GM10248 (cell line): Measurements from ENCODE around the gene PPP1R13L.
A peak's percentile ranks its signal among the peaks of the same experiment; 100 is the strongest.

Experiments
- CTCF ChIA-PET: fragments of 300-600 bp; sonication (Branson Sonifier 250); formaldehyde crosslinking; extraction: SDS; loops from one replicate; lab custom pipeline; 2021; ENCODE audit warnings: antibody characterized with exemption; lab: Yijun Ruan, JAX
- POLR2A ChIA-PET: fragments of 350-650 bp; sonication (Branson Sonifier 250); formaldehyde crosslinking; extraction: SDS; loops from one replicate; lab custom pipeline; 2020; ENCODE audit warnings: antibody characterized with exemption; lab: Yijun Ruan, JAX
- DNase-seq: peaks from one replicate; pipeline ENCODE4 v3.0.0; 2012; ENCODE audit errors: extremely low spot score
- TF ChIP-seq, protein P1 (sequence below): IDR thresholded peaks from 2 replicates; pipeline ENCODE4 v1.5.1; 2012; ENCODE audit warnings: mild to moderate bottlenecking, low read depth; ENCODE audit errors: extremely low read depth, missing control alignments, control extremely low read depth

PPP1R13L gene

DNA sequence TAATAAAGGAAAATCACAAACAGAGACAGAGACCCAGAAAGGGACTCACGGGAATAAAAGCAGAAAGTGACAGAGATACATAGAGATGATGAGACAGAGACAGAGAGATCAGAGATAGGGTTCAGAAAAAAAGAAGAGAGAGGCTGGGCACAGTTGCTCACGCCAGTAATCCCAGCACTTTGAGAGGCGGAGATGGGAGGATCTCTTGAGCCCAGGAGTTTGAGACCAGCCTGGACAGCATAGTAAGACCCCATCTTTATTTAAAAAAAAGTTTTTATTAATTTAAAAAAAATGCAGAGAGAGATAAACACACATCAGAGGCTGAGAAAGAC is 43.5 kb upstream of the PPP1R13L start:
- ChIA-PET POLR2A (interaction anchor here (0.7 kb wide), 1 partner anchor 42 kb away, joined by 4 read pairs; no protein-coding TSS in a partner anchor), CTCF (interaction anchor here (1.3 to 8.7 kb wide), 5 partner anchors 9 to 244 kb away, joined by 4 to 87 read pairs (median 6); partner anchors contain the start of genes QPCTL and SNRPD2)
- no peak for DNase-seq
- TF ChIP-seq, protein P1, sequence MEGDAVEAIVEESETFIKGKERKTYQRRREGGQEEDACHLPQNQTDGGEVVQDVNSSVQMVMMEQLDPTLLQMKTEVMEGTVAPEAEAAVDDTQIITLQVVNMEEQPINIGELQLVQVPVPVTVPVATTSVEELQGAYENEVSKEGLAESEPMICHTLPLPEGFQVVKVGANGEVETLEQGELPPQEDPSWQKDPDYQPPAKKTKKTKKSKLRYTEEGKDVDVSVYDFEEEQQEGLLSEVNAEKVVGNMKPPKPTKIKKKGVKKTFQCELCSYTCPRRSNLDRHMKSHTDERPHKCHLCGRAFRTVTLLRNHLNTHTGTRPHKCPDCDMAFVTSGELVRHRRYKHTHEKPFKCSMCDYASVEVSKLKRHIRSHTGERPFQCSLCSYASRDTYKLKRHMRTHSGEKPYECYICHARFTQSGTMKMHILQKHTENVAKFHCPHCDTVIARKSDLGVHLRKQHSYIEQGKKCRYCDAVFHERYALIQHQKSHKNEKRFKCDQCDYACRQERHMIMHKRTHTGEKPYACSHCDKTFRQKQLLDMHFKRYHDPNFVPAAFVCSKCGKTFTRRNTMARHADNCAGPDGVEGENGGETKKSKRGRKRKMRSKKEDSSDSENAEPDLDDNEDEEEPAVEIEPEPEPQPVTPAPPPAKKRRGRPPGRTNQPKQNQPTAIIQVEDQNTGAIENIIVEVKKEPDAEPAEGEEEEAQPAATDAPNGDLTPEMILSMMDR: no peak

DNA sequence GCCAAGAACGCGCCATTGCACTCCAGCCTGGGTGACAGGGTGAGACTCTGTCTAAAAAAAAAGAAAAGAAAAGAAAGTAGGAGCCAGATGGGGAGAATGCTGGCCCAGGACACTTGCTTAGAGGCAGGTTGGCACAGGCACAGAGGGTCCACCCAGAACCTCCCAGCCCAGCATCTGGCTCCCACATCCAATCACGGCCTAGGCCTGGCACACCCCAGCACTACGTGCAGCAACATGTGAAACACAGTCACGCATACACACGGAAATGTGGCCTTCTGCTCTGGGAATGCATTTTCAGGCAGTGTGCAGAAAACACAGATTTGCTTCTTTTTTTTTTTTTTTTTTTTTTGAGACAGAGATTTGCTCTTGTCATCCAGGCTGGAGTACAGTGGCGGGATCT is 42.1 kb upstream of the PPP1R13L start:
- DNase-seq: no peak
- TF ChIP-seq, protein P1: no peak
- ChIA-PET CTCF (interaction anchor here (0.8 to 8.7 kb wide), 11 partner anchors 8 to 53 kb away, joined by 3 to 87 read pairs (median 6); partner anchors contain the start of gene FOSB), POLR2A (interaction anchor here (0.6 to 0.7 kb wide), 3 partner anchors 24 to 417 kb away, joined by 3 to 10 read pairs (median 8); no protein-coding TSS in a partner anchor)

DNA sequence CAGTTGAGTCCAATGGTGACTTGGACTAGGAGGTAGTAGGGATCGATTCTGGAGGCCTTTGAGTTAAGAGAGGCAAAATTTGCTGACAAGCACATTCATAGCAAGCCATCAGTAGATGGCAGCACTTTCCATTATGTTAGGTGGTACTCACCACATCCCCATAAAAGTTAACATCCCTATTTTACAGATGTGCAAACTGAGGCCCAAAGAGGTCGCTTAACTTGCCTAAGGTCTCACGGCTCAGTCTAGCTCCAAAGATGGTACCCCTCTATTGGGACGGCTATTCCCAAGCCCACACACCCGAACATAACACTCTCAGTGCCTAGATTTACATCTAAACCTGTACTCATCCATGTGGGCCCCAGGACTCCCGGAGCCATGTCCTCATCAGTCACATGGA is 41.4 kb upstream of the PPP1R13L start:
- ChIA-PET CTCF (interaction anchor here (0.8 to 8.7 kb wide), 12 partner anchors 10 to 53 kb away, joined by 3 to 87 read pairs (median 4); partner anchors contain the start of gene FOSB), POLR2A (interaction anchor here (0.8 to 1.5 kb wide), 2 partner anchors 21 to 32 kb away, joined by 3 to 4 read pairs; partner anchors contain the start of gene FOSB)
- DNase-seq: peak; percentile 46
- TF ChIP-seq, protein P1: peak; percentile 58

DNA sequence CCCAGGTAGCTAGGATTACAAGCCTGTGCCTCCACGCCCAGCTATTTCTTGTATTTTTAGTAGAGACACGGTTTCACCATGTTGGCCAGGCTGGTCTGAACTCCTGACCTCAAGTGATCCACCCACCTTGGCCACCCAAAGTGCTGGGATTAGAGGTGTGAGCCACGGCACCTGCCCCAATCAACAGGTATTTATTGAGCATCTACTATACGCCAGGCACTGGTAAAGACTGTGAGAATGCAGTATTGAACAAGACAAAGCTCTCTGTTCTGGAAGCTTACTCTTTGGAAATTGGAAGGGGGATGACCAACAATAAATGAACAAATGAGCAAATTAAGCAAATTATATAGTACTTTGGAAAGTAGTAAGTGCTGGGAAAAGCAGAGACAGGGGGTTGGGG is 40.3 kb upstream of the PPP1R13L start:
- POLR2A ChIA-PET: interaction anchor here (0.6 to 1.5 kb wide), 3 partner anchors 8 to 33 kb away, joined by 3 to 5 read pairs (median 4); partner anchors contain the start of gene FOSB
- DNase-seq: no peak
- TF ChIP-seq, protein P1: no peak

DNA sequence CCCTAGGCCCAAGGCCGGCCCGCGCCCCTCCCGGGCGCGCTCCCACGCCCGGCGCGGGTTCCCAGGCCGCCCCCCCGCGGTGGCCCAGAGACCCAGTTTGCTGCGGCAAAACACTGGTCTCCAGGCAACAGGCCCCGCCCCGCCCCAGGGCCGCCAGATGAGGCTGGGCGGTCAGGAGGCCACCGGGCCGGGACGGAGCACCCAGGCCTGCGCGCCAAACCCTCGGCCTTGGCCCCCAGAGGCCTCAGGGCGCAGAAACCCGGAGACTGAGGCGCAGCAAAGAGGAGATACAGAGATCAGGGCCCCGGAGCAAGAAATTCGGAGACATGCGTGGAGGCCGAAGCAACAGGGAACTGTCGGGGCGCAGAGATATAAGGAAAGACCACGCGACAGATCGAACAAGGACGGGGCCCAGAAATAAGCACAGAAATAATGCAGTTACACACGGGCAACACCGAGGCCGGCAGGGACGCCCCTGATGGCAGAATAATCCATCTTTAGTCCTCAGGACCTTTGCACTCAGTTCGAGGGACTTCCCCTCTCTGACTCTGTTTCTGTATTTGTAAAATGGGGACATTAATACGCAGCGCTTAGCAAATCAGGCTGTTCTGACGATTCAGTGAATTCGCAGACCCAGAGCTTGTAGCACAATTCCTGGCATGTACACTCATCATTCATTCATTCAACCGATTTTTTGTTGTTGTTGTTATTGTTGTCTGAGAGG is 39.6 kb upstream of the PPP1R13L start:
- TF ChIP-seq, protein P1: peak; percentile 25
- DNase-seq: peak; percentile 92
- ChIA-PET CTCF (interaction anchor here (0.8 to 8.7 kb wide), 9 partner anchors 10 to 41 kb away, joined by 3 to 87 read pairs (median 3); no protein-coding TSS in a partner anchor), POLR2A (interaction anchor here (0.6 kb wide), 1 partner anchor 9 kb away, joined by 5 read pairs; no protein-coding TSS in a partner anchor)

More for the DNA sequence above, 40.3 kb upstream of the PPP1R13L start:
- CTCF ChIA-PET: interaction anchor here (0.8 to 8.7 kb wide), 12 partner anchors 9 to 40 kb away, joined by 3 to 87 read pairs (median 4); partner anchors contain the start of gene FOSB

DNA sequence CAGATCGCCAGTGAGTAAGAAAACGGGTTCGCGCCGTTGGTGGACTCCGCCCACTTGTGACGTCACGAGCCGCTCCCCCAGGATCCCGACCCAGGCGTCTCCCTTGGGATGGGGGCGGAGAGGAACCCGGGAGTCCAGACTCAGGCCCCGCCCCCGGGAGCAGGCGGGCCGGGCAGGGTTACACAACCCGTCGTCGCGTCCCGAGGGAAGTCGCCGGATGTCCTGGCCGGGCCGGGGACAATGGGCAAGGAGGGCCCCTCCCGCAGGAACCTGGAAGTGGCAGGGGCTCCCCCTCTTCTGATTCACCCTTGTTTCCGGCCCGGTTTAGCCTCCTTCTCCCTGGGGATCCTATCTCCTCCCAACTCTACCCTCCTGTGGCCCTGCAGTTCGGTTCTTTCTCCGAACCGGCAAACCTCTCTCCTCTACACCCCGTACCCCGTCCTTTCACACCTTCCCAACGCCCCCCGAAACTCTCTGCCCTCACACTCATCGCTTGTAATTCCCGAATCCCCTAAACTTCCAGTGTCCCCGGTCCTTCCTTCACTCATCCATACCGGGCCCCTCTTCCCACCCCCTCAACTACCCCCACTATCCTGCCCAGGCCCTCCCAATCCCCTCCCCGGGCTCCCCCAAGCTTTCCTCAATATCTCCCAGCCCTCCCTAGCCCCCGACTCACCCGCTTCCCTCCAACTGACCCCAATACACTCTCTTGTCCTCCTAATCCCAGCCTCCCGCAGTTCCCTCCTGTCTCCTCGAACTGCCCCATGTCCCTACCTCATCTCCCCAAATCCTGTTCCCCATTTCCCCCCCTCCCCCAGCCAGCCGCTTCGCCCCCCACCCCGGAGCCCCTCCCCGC is 38.8 kb upstream of the PPP1R13L start:
- TF ChIP-seq, protein P1: no peak
- ChIA-PET POLR2A (interaction anchor here (1.0 kb wide), 1 partner anchor 24 kb away, joined by 4 read pairs; the partner anchor contains the start of gene FOSB), CTCF (interaction anchor here (1.2 to 8.7 kb wide), 3 partner anchors 24 to 42 kb away, joined by 3 to 87 read pairs (median 80); partner anchors contain the start of gene FOSB)
- DNase-seq: peak; percentile 69
